HL-60 (cell line): Measurements from ENCODE around the gene CDHR1.

ENCODE experiments used
- GABPA ChIP-seq: IDR thresholded peaks from 2 replicates; pipeline ENCODE4 v1.6.1; 2012; ENCODE audit warnings: low read depth
- POLR2AphosphoS5 ChIP-seq: IDR thresholded peaks from 2 replicates; pipeline ENCODE4 v1.6.1; 2012; ENCODE audit warnings: low read depth
- TF ChIP-seq, protein P1 (sequence below): IDR thresholded peaks from one replicate; pipeline ENCODE4 v1.5.1; 2011; ENCODE audit warnings: low read length, control low read depth, inconsistent platforms; ENCODE audit not compliant: insufficient read depth
- TF ChIP-seq, protein P2 (sequence below): IDR thresholded peaks from 2 replicates; pipeline ENCODE4 v1.6.1; 2012; ENCODE audit warnings: low read depth; ENCODE audit not compliant: insufficient replicate concordance

DNA sequence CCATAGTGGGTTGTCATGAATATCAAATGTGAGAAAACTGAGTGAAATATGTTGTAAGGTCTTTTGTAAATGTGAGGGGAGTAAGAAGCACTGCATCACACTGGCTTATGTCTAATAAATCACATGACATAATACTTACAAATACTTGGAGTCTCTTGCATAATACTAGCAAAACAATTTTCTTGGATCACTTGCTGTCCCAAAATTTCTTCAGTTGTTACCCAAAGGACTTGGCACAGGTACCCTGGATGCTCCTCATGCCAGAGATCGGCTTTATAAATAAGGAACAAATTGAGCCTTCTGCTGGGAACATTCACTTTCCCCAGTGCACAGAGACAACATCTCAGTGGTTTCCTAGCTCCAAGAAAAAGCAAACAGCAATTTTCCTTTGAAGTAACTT, 36.0 kb downstream of the CDHR1 start:
- no peak for TF ChIP-seq POLR2AphosphoS5
- TF ChIP-seq, protein P1, sequence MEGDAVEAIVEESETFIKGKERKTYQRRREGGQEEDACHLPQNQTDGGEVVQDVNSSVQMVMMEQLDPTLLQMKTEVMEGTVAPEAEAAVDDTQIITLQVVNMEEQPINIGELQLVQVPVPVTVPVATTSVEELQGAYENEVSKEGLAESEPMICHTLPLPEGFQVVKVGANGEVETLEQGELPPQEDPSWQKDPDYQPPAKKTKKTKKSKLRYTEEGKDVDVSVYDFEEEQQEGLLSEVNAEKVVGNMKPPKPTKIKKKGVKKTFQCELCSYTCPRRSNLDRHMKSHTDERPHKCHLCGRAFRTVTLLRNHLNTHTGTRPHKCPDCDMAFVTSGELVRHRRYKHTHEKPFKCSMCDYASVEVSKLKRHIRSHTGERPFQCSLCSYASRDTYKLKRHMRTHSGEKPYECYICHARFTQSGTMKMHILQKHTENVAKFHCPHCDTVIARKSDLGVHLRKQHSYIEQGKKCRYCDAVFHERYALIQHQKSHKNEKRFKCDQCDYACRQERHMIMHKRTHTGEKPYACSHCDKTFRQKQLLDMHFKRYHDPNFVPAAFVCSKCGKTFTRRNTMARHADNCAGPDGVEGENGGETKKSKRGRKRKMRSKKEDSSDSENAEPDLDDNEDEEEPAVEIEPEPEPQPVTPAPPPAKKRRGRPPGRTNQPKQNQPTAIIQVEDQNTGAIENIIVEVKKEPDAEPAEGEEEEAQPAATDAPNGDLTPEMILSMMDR: no peak
- TF ChIP-seq GABPA: no peak
- TF ChIP-seq, protein P2, sequence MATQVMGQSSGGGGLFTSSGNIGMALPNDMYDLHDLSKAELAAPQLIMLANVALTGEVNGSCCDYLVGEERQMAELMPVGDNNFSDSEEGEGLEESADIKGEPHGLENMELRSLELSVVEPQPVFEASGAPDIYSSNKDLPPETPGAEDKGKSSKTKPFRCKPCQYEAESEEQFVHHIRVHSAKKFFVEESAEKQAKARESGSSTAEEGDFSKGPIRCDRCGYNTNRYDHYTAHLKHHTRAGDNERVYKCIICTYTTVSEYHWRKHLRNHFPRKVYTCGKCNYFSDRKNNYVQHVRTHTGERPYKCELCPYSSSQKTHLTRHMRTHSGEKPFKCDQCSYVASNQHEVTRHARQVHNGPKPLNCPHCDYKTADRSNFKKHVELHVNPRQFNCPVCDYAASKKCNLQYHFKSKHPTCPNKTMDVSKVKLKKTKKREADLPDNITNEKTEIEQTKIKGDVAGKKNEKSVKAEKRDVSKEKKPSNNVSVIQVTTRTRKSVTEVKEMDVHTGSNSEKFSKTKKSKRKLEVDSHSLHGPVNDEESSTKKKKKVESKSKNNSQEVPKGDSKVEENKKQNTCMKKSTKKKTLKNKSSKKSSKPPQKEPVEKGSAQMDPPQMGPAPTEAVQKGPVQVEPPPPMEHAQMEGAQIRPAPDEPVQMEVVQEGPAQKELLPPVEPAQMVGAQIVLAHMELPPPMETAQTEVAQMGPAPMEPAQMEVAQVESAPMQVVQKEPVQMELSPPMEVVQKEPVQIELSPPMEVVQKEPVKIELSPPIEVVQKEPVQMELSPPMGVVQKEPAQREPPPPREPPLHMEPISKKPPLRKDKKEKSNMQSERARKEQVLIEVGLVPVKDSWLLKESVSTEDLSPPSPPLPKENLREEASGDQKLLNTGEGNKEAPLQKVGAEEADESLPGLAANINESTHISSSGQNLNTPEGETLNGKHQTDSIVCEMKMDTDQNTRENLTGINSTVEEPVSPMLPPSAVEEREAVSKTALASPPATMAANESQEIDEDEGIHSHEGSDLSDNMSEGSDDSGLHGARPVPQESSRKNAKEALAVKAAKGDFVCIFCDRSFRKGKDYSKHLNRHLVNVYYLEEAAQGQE: no peak
